PC-9 (cell line): ENCODE measurements around the gene COL4A1. TPM values are rescaled to one million over a fixed set of nuclear protein-coding genes. Genes with fewer than 3 reads are reported as not detected.
A peak's percentile ranks its signal among the peaks of the same experiment; 100 is the strongest.

Experiments used
- BruUV-seq: library from RNA; stranded (reverse); fragments of 400-500 nt; replicated peaks from 2 replicates; lab custom pipeline; 2021; lab: Mats Ljungman, UMichigan
- CTCF ChIA-PET: fragments of 300-600 bp; sonication (Branson Sonifier 250); formaldehyde crosslinking; loops from one replicate; lab custom pipeline; 2022; ENCODE audit warnings: antibody characterized with exemption; lab: Charles Lee
- POLR2A ChIA-PET: fragments of 300-600 bp; sonication (Branson Sonifier 250); formaldehyde crosslinking; loops from one replicate; lab custom pipeline; 2022; ENCODE audit warnings: antibody characterized with exemption; ENCODE audit not compliant: unreplicated experiment; lab: Charles Lee
- DNase-seq, 2 experiments: peaks; one replicate each; pipeline versions ENCODE4 v3.0.0 to v3.0.0-alpha.2; 2015 to 2022; ENCODE audit warnings: mixed read lengths in 1 of 2
- H2AFZ ChIP-seq: fragments of 200-600 bp; sonication (generic); 2 replicates; pipeline ENCODE4 v1.8.1; 2017; ENCODE audit warnings: antibody characterized with exemption
- H3F3A ChIP-seq: fragments of 200-600 bp; sonication (generic); 2 replicates; pipeline ENCODE4 v1.8.1; 2017; ENCODE audit warnings: antibody characterized with exemption, mild to moderate bottlenecking, low read depth; ENCODE audit not compliant: insufficient read depth
- H3K27ac ChIP-seq: fragments of 200-600 bp; sonication (generic); 2 replicates; pipeline ENCODE4 v1.6.1; 2016; ENCODE audit warnings: mixed run types
- H3K27me3 ChIP-seq: fragments of 200-600 bp; sonication (generic); 2 replicates; pipeline ENCODE4 v1.6.1; 2016; ENCODE audit warnings: low read depth, mixed run types; ENCODE audit not compliant: insufficient read depth
- H3K36me3 ChIP-seq: fragments of 200-600 bp; sonication (generic); 2 replicates; pipeline ENCODE4 v1.6.1; 2016; ENCODE audit warnings: low read depth, mixed run types
- H3K4me1 ChIP-seq: fragments of 200-600 bp; sonication (generic); replicated peaks from 2 replicates; pipeline ENCODE4 v1.6.1; 2016; ENCODE audit warnings: mixed run types; ENCODE audit not compliant: insufficient read depth
- H3K4me2 ChIP-seq: fragments of 200-600 bp; sonication (generic); 2 replicates; pipeline ENCODE4 v1.6.1; 2017; ENCODE audit warnings: mixed run types
- H3K4me3 ChIP-seq: fragments of 200-600 bp; sonication (generic); 2 replicates; pipeline ENCODE4 v1.6.1; 2016; ENCODE audit warnings: mixed run types
- H3K79me2 ChIP-seq: fragments of 200-600 bp; sonication (generic); 2 replicates; pipeline ENCODE4 v1.6.1; 2017; ENCODE audit warnings: low read depth, mixed run types
- H3K9me2 ChIP-seq: fragments of 200-600 bp; sonication (generic); 2 replicates; pipeline ENCODE4 v1.8.1; 2017; ENCODE audit warnings: mild to moderate bottlenecking; ENCODE audit not compliant: insufficient read depth
- H3K9me3 ChIP-seq: fragments of 200-600 bp; sonication (generic); 2 replicates; pipeline ENCODE4 v1.8.1; 2016; ENCODE audit warnings: low read depth; ENCODE audit not compliant: insufficient read depth
- H4K20me1 ChIP-seq: fragments of 200-600 bp; sonication (generic); 2 replicates; pipeline ENCODE4 v1.8.1; 2017; ENCODE audit not compliant: insufficient read depth
- EZH2 ChIP-seq: fragments of 200-600 bp; sonication (generic); IDR thresholded peaks from 2 replicates; pipeline ENCODE4 v1.8.0; 2017; ENCODE audit warnings: antibody characterized with exemption, low read depth
- intact Hi-C: fragments of 100-400 bp; cut with micrococcal nuclease; formaldehyde crosslinking; loops from one replicate; pipeline ENCODE4 v1.10.0; 2022; ENCODE audit not compliant: unreplicated experiment
- total RNA-seq: library from RNA; stranded (reverse); gene quantifications from 2 replicates; pipeline ENCODE4 v1.2.3, GENCODE V29; 2021
- TF ChIP-seq, protein P1 (sequence below): fragments of 200-600 bp; sonication (generic); conservative IDR thresholded peaks from 2 replicates; pipeline ENCODE4 v1.6.1; 2017; ENCODE audit warnings: mixed run types, antibody characterized with exemption, mild to moderate bottlenecking, moderate library complexity

COL4A1 gene
- total RNA-seq, 1 experiment from 2014 or later, result 24.5 TPM

DNA sequence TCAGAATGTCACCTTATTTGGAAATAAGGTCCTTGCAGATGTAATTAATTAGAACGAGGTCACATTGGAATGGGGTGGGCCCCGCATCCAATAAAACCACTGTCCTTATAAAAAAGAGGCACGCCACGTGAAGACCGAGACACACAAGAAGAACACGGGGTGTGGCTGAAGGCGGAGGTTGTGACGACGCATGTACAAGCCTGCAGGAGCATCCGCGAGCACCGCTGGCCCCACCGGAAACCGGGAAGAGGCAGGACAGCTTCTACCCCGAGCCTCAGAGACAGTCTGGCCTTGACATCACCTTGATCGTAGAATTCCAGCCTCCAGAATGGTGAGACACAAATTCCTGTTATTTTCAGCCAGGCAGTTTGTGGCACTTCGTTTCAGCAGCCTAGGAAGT lies 177.9 kb downstream of the COL4A1 start:
- BruUV-seq, result no TSS peak
- Histone ChIP-seq H3K4me1 (peaks cover 42% of the 10 kb centered on the region), H3K9me3 (no peaks in the 10 kb centered on the region), H3K4me3 (no peak overlapping the region), H2AFZ (no peak overlapping the region), H3K9me2 (no peaks in the 10 kb centered on the region), H3K27me3 (no peaks in the 10 kb centered on the region), H3K79me2 (no peaks in the 10 kb centered on the region), H3K27ac (peak overlapping the region; percentile 94), H3F3A (peaks cover 36% of the 10 kb centered on the region), H3K4me2 (0 out of 2 replicates have a peak overlapping the region, but pooled peaks have one; percentile 70), H3K36me3 (no peaks in the 10 kb centered on the region), H4K20me1 (no peaks in the 10 kb centered on the region)
- no peak for TF ChIP-seq EZH2
- TF ChIP-seq, protein P1, sequence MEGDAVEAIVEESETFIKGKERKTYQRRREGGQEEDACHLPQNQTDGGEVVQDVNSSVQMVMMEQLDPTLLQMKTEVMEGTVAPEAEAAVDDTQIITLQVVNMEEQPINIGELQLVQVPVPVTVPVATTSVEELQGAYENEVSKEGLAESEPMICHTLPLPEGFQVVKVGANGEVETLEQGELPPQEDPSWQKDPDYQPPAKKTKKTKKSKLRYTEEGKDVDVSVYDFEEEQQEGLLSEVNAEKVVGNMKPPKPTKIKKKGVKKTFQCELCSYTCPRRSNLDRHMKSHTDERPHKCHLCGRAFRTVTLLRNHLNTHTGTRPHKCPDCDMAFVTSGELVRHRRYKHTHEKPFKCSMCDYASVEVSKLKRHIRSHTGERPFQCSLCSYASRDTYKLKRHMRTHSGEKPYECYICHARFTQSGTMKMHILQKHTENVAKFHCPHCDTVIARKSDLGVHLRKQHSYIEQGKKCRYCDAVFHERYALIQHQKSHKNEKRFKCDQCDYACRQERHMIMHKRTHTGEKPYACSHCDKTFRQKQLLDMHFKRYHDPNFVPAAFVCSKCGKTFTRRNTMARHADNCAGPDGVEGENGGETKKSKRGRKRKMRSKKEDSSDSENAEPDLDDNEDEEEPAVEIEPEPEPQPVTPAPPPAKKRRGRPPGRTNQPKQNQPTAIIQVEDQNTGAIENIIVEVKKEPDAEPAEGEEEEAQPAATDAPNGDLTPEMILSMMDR, result no peak
- no peak for DNase-seq
- intact Hi-C loops, result loop anchor here (10.0 kb wide), 1 partner anchor 794 kb away; no protein-coding TSS in a partner anchor
- ChIA-PET CTCF (interaction anchor here (0.6 kb wide), 1 partner anchor 277 kb away, joined by 3 read pairs; no protein-coding TSS in a partner anchor), POLR2A (no interaction called here)

DNA sequence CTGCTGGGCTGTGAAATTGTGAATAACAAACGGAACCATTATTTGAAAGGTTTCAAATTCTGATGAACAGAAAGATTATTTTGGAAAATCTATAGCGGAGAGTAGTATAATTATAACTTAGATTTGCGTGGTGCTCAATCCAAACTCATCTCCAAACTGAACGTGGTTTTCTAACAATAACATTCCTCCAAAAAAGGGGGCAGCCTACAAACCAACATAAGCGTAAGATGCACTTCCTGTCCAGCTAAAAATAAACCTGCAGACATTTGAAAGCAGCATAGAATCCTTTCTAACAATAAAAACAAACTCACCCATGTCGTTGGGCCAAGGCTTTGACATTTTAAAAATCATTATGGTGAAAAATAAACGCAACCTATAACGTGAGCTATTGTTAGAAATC lies 178.4 kb downstream of the COL4A1 start:
- POLR2A ChIA-PET, result interaction anchor here (0.7 kb wide), 1 partner anchor 971 kb away, joined by 12 read pairs; no protein-coding TSS in a partner anchor
- Histone ChIP-seq H3K36me3 (no peaks in the 10 kb centered on the region), H3K79me2 (no peaks in the 10 kb centered on the region), H3K27ac (peak overlapping the region; percentile 94), H2AFZ (no peak overlapping the region), H3K4me3 (no peak overlapping the region), H3K9me3 (no peaks in the 10 kb centered on the region), H3K4me1 (peaks cover 42% of the 10 kb centered on the region), H4K20me1 (no peaks in the 10 kb centered on the region), H3F3A (peaks cover 36% of the 10 kb centered on the region), H3K9me2 (no peaks in the 10 kb centered on the region), H3K27me3 (no peaks in the 10 kb centered on the region), H3K4me2 (peak overlapping the region; percentile 70)
- CTCF ChIA-PET, result no interaction called here
- BruUV-seq, result no TSS peak
- no peak for TF ChIP-seq EZH2
- TF ChIP-seq, protein P1, result no peak
- intact Hi-C loops, result loop anchor here (10.0 kb wide), 1 partner anchor 794 kb away; no protein-coding TSS in a partner anchor
- no peak for DNase-seq

DNA sequence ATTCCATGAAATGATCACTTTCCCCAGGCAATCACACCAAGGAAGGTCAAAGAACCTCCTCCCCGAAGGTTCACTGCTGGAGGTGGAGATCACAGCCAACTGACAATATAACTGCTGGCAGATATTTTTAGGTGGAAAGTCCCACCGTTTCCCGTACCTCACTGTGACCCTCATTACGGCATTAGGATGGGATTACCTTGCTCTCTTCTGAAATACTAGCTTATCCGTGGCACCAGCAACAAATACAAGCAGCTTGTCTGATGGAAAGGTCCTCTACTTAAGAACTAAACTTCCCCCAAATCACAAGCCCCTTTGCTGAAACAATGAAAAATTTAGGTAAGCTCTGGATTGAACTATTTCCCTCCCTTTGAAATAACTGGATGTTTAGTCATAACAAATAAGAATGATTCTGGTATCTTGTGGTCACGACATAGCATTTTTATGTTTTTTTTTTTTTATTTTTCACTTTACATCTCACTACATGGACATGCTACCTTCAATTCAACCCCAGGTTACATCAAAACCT lies 178.9 kb downstream of the COL4A1 start:
- Histone ChIP-seq H3K27me3 (no peaks in the 10 kb centered on the region), H3K9me2 (no peaks in the 10 kb centered on the region), H4K20me1 (no peaks in the 10 kb centered on the region), H3K4me3 (peak overlapping the region; percentile 6; the same call in 1 of the 2 replicates), H3K27ac (peak overlapping the region; percentile 94), H3K79me2 (no peaks in the 10 kb centered on the region), H3K4me2 (peak overlapping the region; percentile 70), H3F3A (peaks cover 36% of the 10 kb centered on the region), H3K4me1 (peaks cover 42% of the 10 kb centered on the region), H2AFZ (0 out of 2 replicates have a peak overlapping the region, but pooled peaks have one; percentile 17), H3K36me3 (no peaks in the 10 kb centered on the region), H3K9me3 (no peaks in the 10 kb centered on the region)
- POLR2A ChIA-PET, result interaction anchor here (0.7 kb wide), 1 partner anchor 971 kb away, joined by 12 read pairs; no protein-coding TSS in a partner anchor
- intact Hi-C loops, result loop anchor here (10.0 kb wide), 1 partner anchor 793 kb away; no protein-coding TSS in a partner anchor
- TF ChIP-seq EZH2, result no peak
- TF ChIP-seq, protein P1, result no peak
- DNase-seq, result peak in 1 of 2 experiments; percentile 77
- BruUV-seq, result no TSS peak
- CTCF ChIA-PET, result interaction anchor here (0.7 kb wide), 1 partner anchor 885 kb away, joined by 3 read pairs; no protein-coding TSS in a partner anchor
